HG03354 (cell line): Measurements from ENCODE around the gene TMEM244.
A peak's percentile ranks its signal among the peaks of the same experiment; 100 is the strongest.
"Not testable (repeated sequence)": the region's sequence is repeated elsewhere in the genome, so short reads cannot be mapped to it uniquely, and the experiment has no call there.

Experiments
- ATAC-seq: cut with Tn5 transposase; IDR thresholded peaks from one replicate; pipeline ENCODE4 v1.9.1; 2021; ENCODE audit warnings: mild to moderate bottlenecking; ENCODE audit not compliant: unreplicated experiment, poor library complexity, severe bottlenecking

Gene TMEM244

GRCh38 chr6:129860908-129861665, at the start of gene TMEM244:
Gene TMEM244, minus strand, starts transcription at chr6:129861315. Its CDS starts 127 bp downstream, at chr6:129861188.
- peak; percentile 47 for ATAC-seq

- ATAC-seq: peak; percentile 90
Observed at GRCh38 chr6:129908858-129909257, 47.7 kb upstream of the TMEM244 start.

- ATAC-seq: peak; percentile 3
Observed at GRCh38 chr6:129908356-129908755, 47.2 kb upstream of the TMEM244 start.

GRCh38 chr6:129906515-129907077, 45.5 kb upstream of the TMEM244 start:
- ATAC-seq: no peak

- peak; percentile 72 for ATAC-seq
Observed at GRCh38 chr6:129903082-129903481, 42.0 kb upstream of the TMEM244 start.

GRCh38 chr6:129902681-129903080, 41.6 kb upstream of the TMEM244 start:
- ATAC-seq: no peak

- peak; percentile 65 for ATAC-seq
Observed at GRCh38 chr6:129901910-129902309, 40.8 kb upstream of the TMEM244 start.

- ATAC-seq: no peak
Observed at GRCh38 chr6:129895692-129896091, 34.6 kb upstream of the TMEM244 start.

GRCh38 chr6:129894921-129895320, 33.8 kb upstream of the TMEM244 start:
- no peak for ATAC-seq

- ATAC-seq: no peak
Observed at GRCh38 chr6:129893640-129894039, 32.5 kb upstream of the TMEM244 start.

GRCh38 chr6:129890701-129891100, 29.6 kb upstream of the TMEM244 start:
- ATAC-seq: peak; percentile 47

- no peak for ATAC-seq
Observed at GRCh38 chr6:129890164-129890563, 29.0 kb upstream of the TMEM244 start.

- no peak for ATAC-seq
Observed at GRCh38 chr6:129889580-129889979, 28.5 kb upstream of the TMEM244 start.

- no peak for ATAC-seq
Observed at GRCh38 chr6:129886401-129887155, 25.5 kb upstream of the TMEM244 start.

- no peak for ATAC-seq
Observed at GRCh38 chr6:129884211-129884610, 23.1 kb upstream of the TMEM244 start.

GRCh38 chr6:129882510-129883023, 21.5 kb upstream of the TMEM244 start:
- peak; percentile 95 for ATAC-seq

- not testable (repeated sequence) for ATAC-seq
Observed at GRCh38 chr6:129877894-129878293, 16.8 kb upstream of the TMEM244 start.

- peak; percentile 94 for ATAC-seq
Observed at GRCh38 chr6:129875610-129876520, 14.8 kb upstream of the TMEM244 start.

GRCh38 chr6:129874837-129875236, 13.7 kb upstream of the TMEM244 start:
- peak; percentile 37 for ATAC-seq
